Colonic mucosa (tissue), 4 donors: Measurements from ENCODE around the gene SMC3. TPM values are rescaled to one million over a fixed set of nuclear protein-coding genes. Genes with fewer than 3 reads are reported as not detected.

Experiments used
- DNase-seq: peaks from one replicate; pipeline ENCODE4 v3.0.0-alpha.2; 2020
- H3K27ac ChIP-seq: fragments of 200-600 bp; one replicate; pipeline ENCODE4 v1.8.0; 2021
- H3K27me3 ChIP-seq: fragments of 200-600 bp; one replicate; pipeline ENCODE4 v1.8.0; 2021
- H3K36me3 ChIP-seq: fragments of 200-600 bp; one replicate; pipeline ENCODE4 v1.8.0; 2021
- H3K4me1 ChIP-seq: fragments of 200-600 bp; one replicate; pipeline ENCODE4 v1.8.0; 2021; ENCODE audit warnings: mild to moderate bottlenecking
- H3K4me3 ChIP-seq: fragments of 200-600 bp; one replicate; pipeline ENCODE4 v1.8.0; 2021
- H3K9ac ChIP-seq, 2 donors: one replicate each; pipeline ENCODE4 v1.7.0; 2013; ENCODE audit warnings: control low read depth in 2 of 2, low read depth in 2 of 2, low read length in 2 of 2
- H3K9me3 ChIP-seq: fragments of 200-600 bp; one replicate; pipeline ENCODE4 v1.8.0; 2021
- CTCF ChIP-seq: fragments of 200-600 bp; IDR thresholded peaks from one replicate; pipeline ENCODE4 v1.8.0; 2022; ENCODE audit warnings: antibody characterized with exemption, mild to moderate bottlenecking
- intact Hi-C: fragments of 100-400 bp; cut with DNase I; formaldehyde crosslinking; loops from one replicate; pipeline ENCODE4 v1.14.1; 2022
- total RNA-seq, 2 donors: library from RNA; stranded (reverse); fragmentation: NEBNext Ultra II Directional in 1 of 2; extraction: Animal tissue kit (Norgen Biotek cat#: 25700) in 1 of 2; gene quantifications; one replicate each; pipeline ENCODE4 v1.2.1, GENCODE V29; 2021
- donor health status: healthy.
- donor health status: DM: no; HTN: no; CAD: no.
- donor health status: DM: no; HTN: no; CAD: no.

SMC3 gene
- total RNA-seq, 2 donors from 2014 or later = 26.9 to 33.0 TPM

- intact Hi-C loops = loop anchor here (5.0 kb wide), 1 partner anchor 69 kb away; no protein-coding TSS in a partner anchor
- TF ChIP-seq CTCF = no peak
- DNase-seq = no peak
- H3K9ac ChIP-seq = no peak overlapping the region
- H3K27me3 ChIP-seq = no peaks in the 10 kb centered on the region
- no peak overlapping the region for H3K4me3 ChIP-seq
- no peaks in the 10 kb centered on the region for H3K36me3 ChIP-seq
- H3K9me3 ChIP-seq = no peaks in the 10 kb centered on the region
- H3K27ac ChIP-seq = no peak overlapping the region
- no peaks in the 10 kb centered on the region for H3K4me1 ChIP-seq
These were observed 46.0 kb downstream of the SMC3 start for GRCh38 chr10:110613341-110613995.

GRCh38 chr10:110613996-110614495 is 46.6 kb downstream of the SMC3 start:
- intact Hi-C loops = loop anchor here (5.0 kb wide), 1 partner anchor 68 kb away; no protein-coding TSS in a partner anchor
- Histone ChIP-seq H3K9ac (no peak overlapping the region), H3K27me3 (no peaks in the 10 kb centered on the region), H3K4me3 (no peak overlapping the region), H3K27ac (no peak overlapping the region), H3K9me3 (no peaks in the 10 kb centered on the region), H3K4me1 (no peaks in the 10 kb centered on the region), H3K36me3 (no peaks in the 10 kb centered on the region)
- TF ChIP-seq CTCF = no peak
- DNase-seq = no peak

GRCh38 chr10:110615057-110615747 is 47.7 kb downstream of the SMC3 start:
- H3K4me1 ChIP-seq = no peaks in the 10 kb centered on the region
- no peak for DNase-seq
- intact Hi-C loops = no loop called here
- H3K27me3 ChIP-seq = no peaks in the 10 kb centered on the region
- no peak for TF ChIP-seq CTCF
- no peaks in the 10 kb centered on the region for H3K9me3 ChIP-seq
- no peak overlapping the region for H3K27ac ChIP-seq
- no peaks in the 10 kb centered on the region for H3K36me3 ChIP-seq
- no peak overlapping the region for H3K4me3 ChIP-seq
- H3K9ac ChIP-seq = no peak overlapping the region

- no peak for TF ChIP-seq CTCF
- no peak overlapping the region for H3K4me3 ChIP-seq
- H3K4me1 ChIP-seq = no peaks in the 10 kb centered on the region
- H3K36me3 ChIP-seq = no peaks in the 10 kb centered on the region
- intact Hi-C loops = no loop called here
- H3K27ac ChIP-seq = no peak overlapping the region
- no peaks in the 10 kb centered on the region for H3K9me3 ChIP-seq
- DNase-seq = no peak
- H3K9ac ChIP-seq = no peak overlapping the region
- H3K27me3 ChIP-seq = no peaks in the 10 kb centered on the region
These were observed 49.1 kb downstream of the SMC3 start for GRCh38 chr10:110616493-110617033.

- DNase-seq = no peak
- H3K9me3 ChIP-seq = no peaks in the 10 kb centered on the region
- no peak overlapping the region for H3K4me3 ChIP-seq
- intact Hi-C loops = no loop called here
- H3K4me1 ChIP-seq = no peaks in the 10 kb centered on the region
- TF ChIP-seq CTCF = no peak
- H3K36me3 ChIP-seq = no peaks in the 10 kb centered on the region
- no peak overlapping the region for H3K27ac ChIP-seq
- no peaks in the 10 kb centered on the region for H3K27me3 ChIP-seq
- H3K9ac ChIP-seq = no peak overlapping the region
These were observed 50.1 kb downstream of the SMC3 start for GRCh38 chr10:110617425-110618229.
